ENCODE measurements around the gene PSMD8. TPM values are rescaled to one million over a fixed set of nuclear protein-coding genes. Genes with fewer than 3 reads are reported as not detected.

The PSMD8 gene
- total RNA-seq, 1 experiment from 2014 or later = 222 TPM

GRCh38 chr19:38433268-38433733, 58.9 kb downstream of the PSMD8 start, which contains the start of gene RYR1:
Gene RYR1, plus strand, starts transcription at chr19:38433691. Its CDS starts 139 bp downstream, at chr19:38433830.
- POLR2A ChIA-PET (ENCODE audit: unreplicated experiment) = no interaction called here
- intact Hi-C loops (cut with micrococcal nuclease; ENCODE audit: unreplicated experiment) = no loop called here

More at GRCh38 chr19:38433268-38433733, 58.9 kb downstream of the PSMD8 start, which contains the start of gene RYR1:
- no peaks in the 10 kb centered on the region for H3K9me3 ChIP-seq (ENCODE audit: insufficient read depth, low read depth)
- peaks cover 3% of the 10 kb centered on the region; the same call in 1 of the 2 replicates for H3K27me3 ChIP-seq (ENCODE audit: insufficient read depth, low read depth)
- H3K4me1 ChIP-seq (replicated peaks; ENCODE audit: insufficient read depth) = no peaks in the 10 kb centered on the region
- H3K9me2 ChIP-seq (ENCODE audit: insufficient read depth) = no peaks in the 10 kb centered on the region
- H3K27ac ChIP-seq = no peak within 1 kb of the TSS
- H3K36me3 ChIP-seq (ENCODE audit: low read depth) = no peaks in the 10 kb centered on the region
- H4K20me1 ChIP-seq (ENCODE audit: insufficient read depth) = no peaks in the 10 kb centered on the region
- H3K4me2 ChIP-seq = no peak within 1 kb of the TSS
- TF ChIP-seq EZH2 (IDR thresholded peaks at IDR 0.05; ENCODE audit: low read depth) = no peak
- TF ChIP-seq CTCF (conservative IDR thresholded peaks at IDR 0.05) = no peak
- DNase-seq = peak in 1 of 2 experiments; percentile 17
- H3K79me2 ChIP-seq (ENCODE audit: low read depth) = no peaks in the 10 kb centered on the region
- BruUV-seq (replicated peaks) = no TSS peak
- H2AFZ ChIP-seq = no peak within 1 kb of the TSS
- H3F3A ChIP-seq (ENCODE audit: insufficient read depth, low read depth) = no peaks in the 10 kb centered on the region
- no peak within 1 kb of the TSS for H3K4me3 ChIP-seq
- CTCF ChIA-PET = no interaction called here

Other genes with a start within 250 kb of the PSMD8 start
- gene DPF1, start 150.3 kb upstream of the PSMD8 start, total RNA-seq (2021) = 0.81 and 1.1 TPM in 2 replicates
- not detected in 2 replicates for gene PPP1R14A, start 118.2 kb upstream of the PSMD8 start, total RNA-seq (2021)
- gene SPINT2, start 110.0 kb upstream of the PSMD8 start, total RNA-seq (2021) = 1,019 and 1,161 TPM in 2 replicates
- 100 and 150 TPM in 2 replicates for gene C19orf33, start 70.3 kb upstream of the PSMD8 start, total RNA-seq (2021)
- gene YIF1B, start 58.6 kb upstream of the PSMD8 start, total RNA-seq (2021) = 33.6 and 39.8 TPM in 2 replicates
- gene KCNK6, start 54.7 kb upstream of the PSMD8 start, total RNA-seq (2021) = 6.1 and 9.3 TPM in 2 replicates
- gene CATSPERG, start 38.7 kb upstream of the PSMD8 start, total RNA-seq (2021) = 11.7 and 12.4 TPM in 2 replicates
- 1.0 and 2.1 TPM in 2 replicates for gene GGN, start 13.5 kb downstream of the PSMD8 start, total RNA-seq (2021)
- 4.7 and 5.4 TPM in 2 replicates for gene SPRED3, start 14.1 kb downstream of the PSMD8 start, total RNA-seq (2021)
- 15.8 and 19.5 TPM in 2 replicates for gene FAM98C, start 28.5 kb downstream of the PSMD8 start, total RNA-seq (2021)
- not detected in 2 replicates for gene RASGRP4, start 51.6 kb downstream of the PSMD8 start, total RNA-seq (2021)
- gene RYR1, start 59.1 kb downstream of the PSMD8 start, total RNA-seq (2021) = 1.0 and 1.5 TPM in 2 replicates
- gene MAP4K1, start 243.4 kb downstream of the PSMD8 start, total RNA-seq (2021) = 3.5 and 6.8 TPM in 2 replicates
- gene EIF3K, start 244.6 kb downstream of the PSMD8 start, total RNA-seq (2021) = 230 and 292 TPM in 2 replicates